LHCN-M2 (cell line): ENCODE data around the gene THBS2. TPM values are rescaled to one million over a fixed set of nuclear protein-coding genes. Genes with fewer than 3 reads are reported as not detected.

Experiments used
- DNase-seq: peaks from one replicate; pipeline ENCODE4 v3.0.0-alpha.2; 2012; ENCODE audit warnings: low read depth
- total RNA-seq: library from RNA; depleted of rRNA; stranded (reverse); fragments of >200 nt; gene quantifications from 2 replicates; pipeline ENCODE4 v1.2.3, GENCODE V29; 2014

Gene THBS2
- total RNA-seq, 1 experiment from 2014 or later, result 18.6 TPM

DNA sequence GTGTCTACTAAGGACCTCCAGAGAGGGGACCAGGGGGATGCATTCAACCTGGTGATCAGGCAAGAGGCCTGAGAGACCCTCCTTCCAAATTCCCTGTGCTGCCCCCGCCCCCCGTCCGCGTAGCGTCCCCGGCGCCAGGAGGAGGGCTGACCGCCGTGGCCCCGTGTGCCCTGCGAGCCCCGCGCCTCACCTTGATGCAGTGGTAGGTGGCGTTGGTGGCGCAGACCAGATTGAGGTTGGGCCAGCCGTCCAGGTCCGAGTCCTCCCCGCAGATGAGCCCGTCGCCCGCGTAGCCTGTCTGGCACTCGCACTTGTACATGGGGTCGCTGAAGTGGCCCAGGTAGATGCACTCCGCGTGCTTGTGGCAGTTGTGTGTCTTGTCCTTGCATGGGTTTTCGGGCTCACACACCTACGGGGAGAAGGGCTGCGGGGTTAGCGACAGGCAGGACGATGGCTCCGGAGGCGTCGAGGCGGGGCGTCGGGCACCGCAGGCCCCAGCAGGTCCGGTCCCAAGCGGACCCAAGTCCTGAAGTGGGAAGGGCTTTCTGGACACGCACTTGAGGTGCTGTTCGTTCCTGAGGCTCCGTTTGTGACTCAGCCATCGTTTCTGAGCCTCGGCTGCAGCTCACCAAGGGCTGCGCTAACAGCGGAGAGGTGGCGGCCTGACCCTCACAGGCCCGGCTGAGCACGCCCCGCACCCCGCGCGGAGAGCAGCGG lies 21.7 kb downstream of the THBS2 start:
- no peak for DNase-seq

DNA sequence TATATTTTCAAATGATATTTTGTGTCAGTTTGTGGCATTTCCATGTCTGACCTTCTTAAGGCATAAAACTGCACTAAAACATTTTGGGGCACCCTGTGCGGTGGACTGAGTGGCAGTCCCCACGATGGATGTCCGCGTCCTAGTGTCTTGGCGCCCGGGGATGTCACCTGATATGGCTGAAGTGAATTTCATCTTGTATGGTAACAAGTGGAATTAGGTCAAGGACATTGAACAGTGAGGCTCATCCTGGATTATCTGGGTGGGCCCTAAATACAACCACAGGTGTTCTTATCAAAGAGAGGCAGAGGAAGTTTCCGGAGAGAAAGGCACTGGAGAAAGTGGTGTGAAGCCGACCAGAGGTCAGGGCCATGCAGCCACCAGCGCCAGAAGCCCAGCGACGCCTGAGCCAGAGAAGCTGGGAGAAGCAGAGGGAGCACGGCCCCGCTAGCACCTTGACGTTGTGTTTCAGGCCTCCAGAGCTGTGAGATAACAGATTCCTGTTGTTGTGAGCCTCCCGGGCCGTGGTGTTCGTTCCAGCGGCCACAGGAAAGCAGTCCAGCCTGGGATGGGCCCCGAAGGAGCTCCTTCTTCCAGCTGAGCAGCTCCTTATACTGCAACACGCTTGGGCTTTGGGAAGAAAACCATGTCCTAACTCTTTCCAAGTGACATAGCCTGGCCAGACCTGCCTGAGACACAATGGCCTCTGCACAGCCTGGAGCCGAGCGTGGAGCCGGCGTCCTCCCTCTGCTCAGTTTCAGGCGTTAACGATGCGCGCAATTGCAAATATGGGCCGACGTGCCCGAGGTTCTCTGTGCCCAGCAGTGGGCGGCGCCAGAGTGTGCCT lies 22.5 kb downstream of the THBS2 start:
- DNase-seq, result no peak

DNA sequence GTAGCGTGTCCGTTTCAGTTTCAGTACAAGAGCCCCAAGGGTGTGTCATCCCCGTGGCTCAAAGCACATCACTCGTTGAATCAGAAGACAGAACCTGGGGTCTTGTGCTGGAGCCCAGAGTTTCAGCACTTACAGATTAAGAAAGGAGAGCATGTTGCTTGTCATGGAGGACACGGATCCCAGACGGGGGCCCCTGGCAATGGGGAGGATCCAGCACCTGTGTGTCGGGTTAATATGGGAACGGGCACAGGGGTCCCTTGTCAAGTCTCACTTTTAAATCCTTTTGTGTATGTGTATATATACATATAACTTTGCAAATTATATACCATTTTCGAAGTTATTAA lies 23.4 kb downstream of the THBS2 start:
- no peak for DNase-seq

DNA sequence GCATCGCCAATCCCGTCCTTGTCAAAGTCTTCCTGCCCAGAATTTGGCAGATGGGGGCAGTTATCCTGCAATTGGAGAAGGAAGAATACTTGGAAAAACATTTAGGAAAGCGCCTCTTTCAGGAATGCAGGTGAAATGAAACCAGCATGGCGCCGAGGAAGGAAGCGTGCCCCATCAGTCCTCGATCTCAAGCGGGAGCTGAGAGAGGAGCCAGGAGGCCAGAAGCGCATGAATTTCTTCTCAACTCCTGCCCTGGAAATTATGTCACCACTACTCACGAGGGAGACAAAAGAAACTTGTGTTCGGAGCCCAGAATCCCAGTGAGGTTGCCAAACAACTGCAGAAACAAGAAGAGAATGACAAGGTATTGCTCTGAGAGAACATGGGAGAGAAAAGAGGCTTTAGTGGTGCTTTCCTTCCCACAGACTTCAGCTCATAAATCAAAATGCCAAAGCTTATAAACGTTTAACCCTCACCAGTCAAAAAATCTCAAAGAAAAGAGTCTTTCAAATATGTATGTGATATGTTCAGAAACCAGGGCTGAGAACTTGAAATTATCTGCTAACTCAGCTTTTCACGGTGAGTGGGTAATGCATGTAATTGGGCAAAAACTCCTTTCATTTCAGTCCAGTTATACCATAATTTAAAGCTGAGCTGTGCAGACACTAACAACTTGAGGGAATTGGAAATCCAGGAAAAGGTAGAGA lies 23.9 kb downstream of the THBS2 start:
- no peak for DNase-seq

DNA sequence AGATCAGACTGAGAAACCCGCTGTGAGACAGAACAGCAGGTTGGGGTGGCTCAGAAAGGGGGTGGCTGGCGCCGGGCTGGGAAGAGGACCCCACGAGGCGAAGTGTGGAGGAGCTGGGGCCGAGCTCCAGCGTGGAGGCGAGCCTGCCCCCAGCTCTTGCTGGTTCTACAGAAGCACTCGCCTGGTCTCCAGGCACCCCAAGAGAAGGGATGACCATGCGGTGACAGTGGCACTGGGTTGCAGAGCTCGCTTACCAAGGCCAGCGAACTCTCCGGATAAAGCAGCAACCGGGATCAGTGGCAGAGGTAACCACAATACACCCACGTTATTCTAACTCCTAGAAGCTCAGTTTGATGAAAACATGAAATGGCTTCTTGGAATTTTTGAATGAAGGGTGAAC lies 26.5 kb downstream of the THBS2 start:
- DNase-seq, result no peak

DNA sequence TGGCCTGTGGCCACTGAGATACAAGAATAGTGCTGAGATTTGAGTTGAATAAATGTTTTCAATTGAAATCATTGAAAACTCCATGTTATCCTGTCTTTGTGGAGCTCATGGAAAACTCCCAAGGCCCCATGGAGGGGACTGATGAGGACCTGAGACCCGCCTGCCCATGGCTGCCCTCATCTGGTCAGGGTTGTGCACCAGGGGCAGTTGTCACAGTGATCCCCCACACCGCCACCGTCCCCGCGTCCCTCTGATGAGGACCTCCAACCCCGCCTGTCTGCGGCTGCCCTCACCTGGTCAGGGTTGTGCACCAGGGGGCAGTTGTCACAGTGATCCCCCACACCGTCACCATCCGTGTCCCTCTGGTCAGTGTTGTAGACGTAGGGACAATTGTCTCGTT lies 27.8 kb downstream of the THBS2 start:
- DNase-seq, result no peak

DNA sequence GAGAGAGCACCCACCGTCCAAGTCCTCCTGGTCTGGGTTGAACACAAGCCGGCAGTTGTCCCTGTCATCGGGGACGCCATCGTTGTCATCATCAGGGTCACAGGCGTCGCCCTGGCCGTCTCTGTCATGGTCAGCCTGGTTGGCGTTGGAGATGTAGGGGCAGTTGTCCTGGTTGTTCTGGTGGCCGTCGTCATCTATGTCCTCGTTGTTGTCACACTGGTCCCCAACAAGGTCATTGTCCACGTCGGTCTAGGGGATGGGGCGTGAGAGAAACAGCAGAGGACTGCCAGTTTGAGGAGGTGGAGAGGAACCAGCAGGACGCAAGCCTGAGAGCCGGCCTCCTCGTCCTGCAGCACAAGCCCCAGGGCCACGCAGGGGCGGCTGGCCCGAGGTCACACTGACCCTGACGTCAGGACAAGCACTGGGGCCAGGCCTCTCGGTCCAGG lies 28.5 kb downstream of the THBS2 start:
- no peak for DNase-seq

DNA sequence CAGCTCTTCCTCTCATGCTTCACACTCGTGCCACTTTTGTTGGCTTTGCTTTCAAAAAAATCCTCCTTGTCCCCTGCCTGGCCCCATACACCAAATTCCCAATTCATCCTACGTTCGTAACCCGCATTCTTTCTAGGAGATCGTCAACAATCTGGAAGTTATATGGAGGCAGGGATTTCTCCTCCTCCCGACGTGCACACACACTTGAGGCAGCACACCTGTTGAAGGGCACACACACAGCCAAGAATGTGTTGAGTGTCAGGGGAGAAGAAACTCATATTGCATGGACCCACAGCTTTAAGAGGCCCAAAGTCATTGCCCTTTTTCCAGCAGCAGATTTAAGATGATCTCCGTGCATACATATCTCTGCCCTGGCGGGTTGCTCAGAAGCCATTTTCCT lies 28.9 kb downstream of the THBS2 start:
- no peak for DNase-seq

DNA sequence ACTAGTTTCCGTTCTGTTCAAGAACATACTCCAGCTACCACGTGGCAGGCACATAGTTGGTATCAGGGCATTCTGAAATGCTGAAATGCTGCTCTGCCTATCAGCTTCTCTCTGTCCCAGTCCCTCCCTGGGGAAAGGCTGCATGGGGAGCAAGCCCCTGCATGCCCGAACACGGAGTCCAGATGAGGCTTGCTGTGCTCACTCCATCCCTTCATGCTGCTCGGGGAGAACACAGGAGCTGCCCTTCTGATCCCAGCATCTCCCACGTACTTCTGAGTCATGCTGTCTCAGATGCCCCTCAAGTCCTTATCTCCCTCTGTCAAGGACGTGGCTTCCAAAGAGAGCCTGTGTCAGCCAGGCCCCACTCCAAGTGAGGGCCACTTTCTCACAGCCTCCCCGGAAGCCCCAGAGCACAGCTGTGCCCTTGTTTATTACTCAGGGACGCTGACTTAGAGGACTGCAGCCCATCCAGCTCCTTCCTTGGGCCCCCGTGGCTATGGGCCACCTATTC lies 29.4 kb downstream of the THBS2 start:
- DNase-seq, result no peak

DNA sequence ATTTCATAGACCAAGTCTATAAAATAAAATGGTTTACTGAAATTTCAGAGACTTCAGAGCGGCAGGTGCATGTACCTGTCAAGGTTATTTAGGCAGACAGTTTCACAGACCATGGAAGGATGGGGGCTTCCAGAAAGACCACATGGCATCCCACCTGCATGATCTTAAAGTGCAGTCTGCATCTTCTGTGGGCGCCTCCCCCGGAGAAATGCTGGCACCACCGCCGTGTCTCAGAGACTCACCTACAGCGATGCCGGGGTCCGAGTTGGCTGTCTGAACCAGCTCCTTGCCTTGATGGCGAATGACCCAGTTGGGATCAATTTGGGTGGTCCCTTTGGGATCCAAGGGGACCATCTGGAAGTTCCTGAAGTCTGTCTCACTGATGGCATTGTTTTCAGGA lies 30.6 kb downstream of the THBS2 start:
- DNase-seq, result no peak

DNA sequence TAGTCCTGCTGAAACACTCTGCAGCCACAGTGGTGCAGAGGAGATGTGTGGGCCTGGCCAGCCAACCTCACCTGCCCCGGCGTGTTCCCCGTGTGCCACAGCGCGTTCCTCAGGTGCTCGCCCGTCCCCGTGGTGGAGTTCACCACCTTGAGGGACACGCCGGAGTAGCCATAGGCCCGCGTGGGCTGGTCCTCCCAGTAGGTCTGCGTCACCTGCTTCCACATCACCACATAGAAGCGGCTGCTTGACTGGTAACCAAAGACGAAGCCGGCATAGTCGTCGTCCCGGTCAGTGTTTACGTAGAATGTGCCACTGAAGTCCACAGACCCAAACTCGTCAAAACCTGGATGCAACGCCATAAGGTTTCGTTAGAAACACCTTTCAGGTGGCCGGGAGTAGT lies 31.5 kb downstream of the THBS2 start:
- no peak for DNase-seq

DNA sequence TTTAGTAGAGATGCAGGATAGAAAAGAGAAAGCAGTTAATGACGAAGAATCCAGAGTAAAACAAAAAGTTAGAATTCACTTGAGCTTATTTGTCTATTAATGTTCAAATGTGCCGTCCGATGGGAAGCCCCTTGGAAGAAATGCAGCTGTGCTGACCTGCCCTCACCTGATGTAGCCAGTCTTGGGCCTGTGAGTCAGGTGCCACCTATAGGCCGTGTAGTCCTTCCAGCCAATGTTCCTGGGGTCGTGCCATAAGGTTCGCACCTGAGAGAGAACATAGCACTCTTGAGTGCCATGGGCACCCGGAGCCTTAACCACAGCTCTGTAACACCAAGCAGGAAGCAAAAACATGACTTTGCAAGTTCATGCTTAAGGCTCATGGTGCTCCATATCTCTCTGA lies 32.4 kb downstream of the THBS2 start:
- DNase-seq, result no peak

DNA sequence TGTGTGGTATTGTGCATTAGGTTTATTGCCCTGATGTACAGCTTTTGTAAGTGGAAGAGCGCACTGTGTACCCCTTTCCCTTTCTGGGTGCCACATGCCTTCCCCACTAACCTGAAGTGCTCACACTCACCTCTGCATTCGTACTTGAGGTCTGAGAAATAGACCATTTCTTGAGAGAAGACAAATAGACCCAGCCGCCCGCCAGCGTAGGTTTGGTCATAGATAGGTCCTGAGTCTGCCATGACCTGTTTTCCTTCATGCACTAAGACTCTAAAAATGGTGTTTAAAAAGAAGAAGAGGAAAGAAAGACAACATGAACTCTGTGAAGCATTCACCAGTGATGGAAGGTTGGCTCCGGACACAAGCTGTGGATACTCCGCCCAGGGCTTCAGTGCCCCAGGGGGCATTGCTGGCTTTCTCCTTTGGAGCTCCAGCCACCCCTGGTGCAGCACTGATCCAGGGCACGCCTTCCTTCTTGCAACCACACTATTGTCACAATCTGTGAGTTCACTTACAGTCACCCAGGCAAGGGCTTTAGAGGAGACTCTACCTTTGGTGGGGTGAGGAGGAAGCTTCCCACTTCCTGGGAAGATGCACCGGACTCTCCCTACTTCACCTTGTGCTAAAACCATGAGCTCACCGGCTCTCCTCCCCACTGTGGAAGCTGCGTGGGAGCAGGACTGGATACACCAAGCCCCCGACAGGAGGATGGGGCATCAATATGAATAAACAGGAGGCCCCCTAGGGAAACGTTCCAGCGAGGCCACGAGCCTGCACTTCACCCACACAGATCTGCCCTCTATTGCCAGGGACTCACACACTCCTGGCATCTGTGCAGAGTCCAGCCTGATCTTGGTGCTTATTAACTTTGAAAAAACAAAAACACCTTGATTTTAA lies 33.3 kb downstream of the THBS2 start:
- no peak for DNase-seq

DNA sequence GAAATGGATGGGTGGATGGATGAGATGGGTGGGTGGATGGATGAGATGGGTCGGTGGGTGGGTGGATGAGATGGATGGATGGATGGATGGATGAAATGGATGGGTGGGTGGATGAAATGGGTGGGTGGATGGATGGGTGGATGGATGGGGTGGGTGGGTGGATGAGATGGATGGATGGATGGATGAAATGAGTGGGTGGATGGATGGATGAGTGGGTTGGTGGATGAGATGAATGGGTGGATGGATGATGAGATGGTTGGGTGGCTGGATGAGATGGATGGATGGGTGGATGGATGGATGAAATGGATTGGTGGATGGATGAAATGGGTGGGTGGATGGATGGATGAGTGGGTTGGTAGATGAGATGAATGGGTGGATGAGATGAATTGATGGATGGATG lies 35.7 kb downstream of the THBS2 start:
- DNase-seq, result no peak

DNA sequence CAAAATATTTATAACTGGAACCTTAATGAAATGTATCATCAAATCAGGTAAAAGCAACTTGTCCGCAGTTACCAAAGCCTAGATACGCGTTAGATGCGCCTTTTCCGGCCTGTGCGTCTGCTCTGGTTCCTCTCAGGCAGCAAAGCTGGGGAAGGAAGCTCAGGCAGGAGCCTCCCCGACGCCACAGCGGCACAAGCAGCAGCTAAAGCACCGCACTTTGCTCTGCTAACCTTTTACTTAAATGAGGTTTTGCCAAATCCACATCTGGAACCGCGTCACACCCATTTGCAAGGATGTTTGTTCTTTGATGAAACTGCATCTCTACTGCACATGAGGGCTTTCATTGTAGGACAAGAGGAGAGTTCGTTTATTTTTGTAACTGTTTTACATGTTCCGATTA lies 36.8 kb downstream of the THBS2 start:
- DNase-seq, result no peak

DNA sequence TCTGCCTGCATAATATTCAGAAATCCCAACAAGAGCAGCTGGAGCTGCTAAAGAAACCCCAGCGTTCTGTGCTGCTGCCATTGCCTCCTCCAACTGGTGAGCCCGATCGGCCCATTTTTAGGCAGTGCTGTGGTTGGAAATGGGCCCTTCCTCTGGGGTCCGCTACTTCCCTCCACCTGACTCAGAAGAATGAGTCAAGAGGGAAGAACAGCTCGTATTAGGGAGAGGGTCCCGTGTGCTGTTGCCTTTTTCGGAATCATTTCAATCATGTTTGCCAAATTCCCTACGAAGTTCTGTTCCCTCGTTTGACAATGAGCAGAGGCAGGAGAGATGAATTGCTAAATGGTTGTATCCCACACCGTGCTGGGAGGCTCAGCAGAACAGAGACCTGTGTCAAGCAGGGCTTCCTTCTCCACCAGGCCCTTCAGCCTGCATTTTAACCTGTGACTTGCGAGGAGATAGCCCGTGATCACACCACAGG lies 38.4 kb downstream of the THBS2 start:
- DNase-seq, result no peak

DNA sequence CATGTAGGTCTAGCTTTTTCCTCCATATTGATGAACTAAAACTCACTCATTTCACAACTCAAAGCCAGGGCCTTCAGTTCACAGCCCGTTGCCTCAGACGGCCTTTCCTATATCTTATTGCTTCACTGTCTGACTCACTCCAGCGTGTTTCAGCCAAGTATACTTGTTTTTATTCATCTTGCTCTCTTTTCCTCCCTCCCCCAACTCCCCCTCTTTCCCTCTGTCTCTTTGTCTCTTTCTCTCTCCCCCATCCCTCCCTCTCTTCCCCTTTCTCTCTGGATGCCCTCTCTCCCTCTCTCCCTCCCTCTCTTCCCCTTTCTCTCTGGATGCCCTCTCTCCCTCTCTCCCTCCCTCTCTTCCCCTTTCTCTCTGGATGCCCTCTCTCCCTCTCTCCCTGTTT lies 38.9 kb downstream of the THBS2 start:
- DNase-seq, result peak; percentile 92

DNA sequence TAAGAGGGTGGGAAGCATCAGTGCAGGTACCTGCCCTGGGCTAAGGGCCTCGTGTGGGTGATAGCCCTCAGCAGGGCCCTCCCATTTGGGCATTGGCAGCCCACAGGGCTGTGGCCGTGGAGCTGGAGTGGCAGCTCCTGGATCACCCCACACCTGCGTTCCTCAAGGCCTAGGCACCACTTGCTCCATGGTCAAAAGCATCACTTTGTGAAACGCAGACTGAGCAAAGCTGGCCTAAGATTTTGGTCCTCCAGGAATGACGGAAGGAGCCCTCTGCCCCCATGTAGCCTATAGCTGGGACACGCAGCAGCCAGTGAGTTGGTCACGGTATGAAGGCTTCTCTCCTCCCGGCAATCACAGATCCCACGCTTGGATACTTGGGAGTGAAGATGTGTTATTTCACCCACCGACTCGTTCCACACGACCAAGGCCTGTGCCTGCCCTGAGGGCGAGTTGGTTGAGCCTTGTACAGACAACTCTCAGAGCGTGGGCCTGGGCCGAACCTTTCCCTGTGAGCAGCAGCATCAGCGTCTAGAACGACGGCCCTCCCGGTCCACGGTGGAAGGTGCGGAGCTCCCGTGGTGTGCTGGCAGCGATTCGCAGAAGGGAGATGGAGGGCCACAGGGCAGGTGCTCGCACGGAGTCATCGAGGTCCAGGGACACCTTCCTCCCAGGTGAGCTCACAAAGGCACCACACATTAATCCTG lies 39.7 kb downstream of the THBS2 start:
- DNase-seq, result no peak

DNA sequence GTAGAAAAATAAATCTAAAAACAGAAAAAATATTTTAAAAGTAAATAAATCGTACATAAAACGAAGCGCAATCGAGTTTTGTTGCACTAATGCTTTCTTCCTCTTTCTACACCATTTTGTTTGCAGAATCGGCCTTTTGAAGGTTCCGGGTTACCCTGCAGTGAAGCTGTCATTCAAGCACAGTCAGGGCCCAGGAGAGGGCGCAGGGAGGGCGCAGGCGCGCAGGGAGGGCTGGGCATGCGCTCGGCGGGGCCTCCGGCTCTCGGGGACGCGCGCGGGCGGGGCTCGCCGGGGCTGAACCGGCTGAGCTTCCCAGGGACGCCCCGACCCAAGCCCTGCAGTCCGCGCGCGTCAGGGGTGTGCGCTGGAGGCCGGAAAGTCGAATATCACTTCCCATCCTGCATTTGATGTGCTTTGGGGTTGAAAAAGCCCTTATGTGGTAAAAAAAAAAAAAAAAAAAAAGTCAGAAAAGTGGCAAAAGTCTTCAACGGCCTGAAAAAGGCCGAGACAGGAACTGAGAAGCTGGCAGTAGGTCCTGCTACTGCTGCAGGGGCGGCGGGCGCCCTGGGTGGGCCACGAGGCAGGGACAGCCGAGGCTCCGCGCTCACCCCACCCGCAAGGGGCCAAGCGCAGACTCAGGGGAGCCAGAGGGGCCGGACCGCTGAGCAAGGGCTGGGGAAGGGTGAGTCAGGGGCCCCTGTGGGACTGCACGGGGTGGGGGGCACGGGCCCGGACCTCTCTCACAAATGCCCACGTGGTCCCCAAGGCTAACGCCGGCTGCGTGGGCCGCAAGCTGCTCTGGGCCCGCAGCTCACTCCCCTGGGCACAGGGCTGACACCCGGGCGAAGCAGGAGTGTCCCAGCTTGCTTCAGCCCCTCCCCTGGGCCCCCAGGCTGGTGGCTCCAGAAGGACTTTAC lies 40.5 kb downstream of the THBS2 start:
- peak; percentile 91 for DNase-seq
